ENCODE data around the gene C12orf76. TPM values are rescaled to one million over a fixed set of nuclear protein-coding genes. Genes with fewer than 3 reads are reported as not detected.

C12orf76 gene
- total RNA-seq, 1 donor from 2014 or later = 29.3 TPM

Other genes with a start within 250 kb of the C12orf76 start
- gene TRPV4, start 215.1 kb downstream of the C12orf76 start, total RNA-seq = 5.2 and 7.3 TPM in 2 replicates
- 20.8 and 21.7 TPM in 2 replicates for gene GLTP, start 168.0 kb downstream of the C12orf76 start, total RNA-seq
- 19.3 and 20.6 TPM in 2 replicates for gene TCHP, start 148.2 kb downstream of the C12orf76 start, total RNA-seq
- 37.5 and 40.7 TPM in 2 replicates for gene GIT2, start 52.2 kb downstream of the C12orf76 start, total RNA-seq
- 36.0 and 38.0 TPM in 2 replicates for gene ANKRD13A, start 49.1 kb downstream of the C12orf76 start, total RNA-seq
- gene IFT81, start 75.8 kb upstream of the C12orf76 start, total RNA-seq = 46.1 and 48.7 TPM in 2 replicates
- 167 and 175 TPM in 2 replicates for gene ATP2A2, start 232.7 kb upstream of the C12orf76 start, total RNA-seq